HepG2 (cell line): ENCODE measurements around the gene HMCN2. TPM values are rescaled to one million over a fixed set of nuclear protein-coding genes. Genes with fewer than 3 reads are reported as not detected.

Experiments
- AFF4 ChIP-seq: sonication (generic); formaldehyde crosslinking; IDR thresholded peaks from 2 replicates; pipeline ENCODE4 v1.4.0; 2020; ENCODE audit warnings: missing genetic modification reagents
- GFI1 ChIP-seq: sonication (generic); formaldehyde crosslinking; IDR thresholded peaks from 2 replicates; pipeline ENCODE4 v1.5.0; 2020; ENCODE audit warnings: missing genetic modification reagents, mild to moderate bottlenecking, borderline replicate concordance
- MXI1 ChIP-seq: IDR thresholded peaks from 3 replicates; pipeline ENCODE4 v1.6.1; 2012; ENCODE audit warnings: low read depth, low read length, inconsistent platforms, borderline replicate concordance
- NFYC ChIP-seq: IDR thresholded peaks from 2 replicates; pipeline ENCODE4 v1.6.1; 2016; ENCODE audit warnings: missing genetic modification reagents, missing compliant biosample characterization
- PLSCR1 ChIP-seq: sonication (generic); formaldehyde crosslinking; IDR thresholded peaks from 2 replicates; pipeline ENCODE4 v1.5.0; 2020; ENCODE audit warnings: missing genetic modification reagents, mild to moderate bottlenecking, borderline replicate concordance
- RNF2 ChIP-seq: fragments of 450-650 bp; conservative IDR thresholded peaks from 2 replicates; pipeline ENCODE4 v1.6.1; 2016; ENCODE audit warnings: low read depth
- TEAD3 ChIP-seq: optimal IDR thresholded peaks from 2 replicates; pipeline ENCODE3; 2016; ENCODE audit warnings: borderline replicate concordance
- U2AF2 ChIP-seq: fragments of 200-400 bp; formaldehyde crosslinking; IDR thresholded peaks from 2 replicates; pipeline ENCODE4 v1.6.1; 2017; ENCODE audit warnings: low read depth, mild to moderate bottlenecking, low read length
- ZBTB33 ChIP-seq: sonication (generic); formaldehyde crosslinking; IDR thresholded peaks from 2 replicates; pipeline ENCODE4 v1.4.0; 2020; ENCODE audit warnings: missing genetic modification reagents
- ZBTB44 ChIP-seq: sonication (generic); formaldehyde crosslinking; IDR thresholded peaks from 2 replicates; pipeline ENCODE4 v1.4.0; 2020; ENCODE audit warnings: missing genetic modification reagents
- ZGPAT ChIP-seq: IDR thresholded peaks from 2 replicates; pipeline ENCODE4 v1.6.1; 2016; ENCODE audit warnings: mild to moderate bottlenecking
- ZNF121 ChIP-seq: sonication (generic); formaldehyde crosslinking; IDR thresholded peaks from 2 replicates; pipeline ENCODE4 v1.5.0; 2020; ENCODE audit warnings: mild to moderate bottlenecking, missing genetic modification reagents
- ZNF225 ChIP-seq: sonication (generic); formaldehyde crosslinking; IDR thresholded peaks from 2 replicates; pipeline ENCODE4 v1.4.0; 2020; ENCODE audit warnings: mild to moderate bottlenecking, missing genetic modification reagents
- ZNF260 ChIP-seq: sonication (generic); formaldehyde crosslinking; IDR thresholded peaks from 2 replicates; pipeline ENCODE4 v1.4.0; 2020; ENCODE audit warnings: missing genetic modification reagents, low read depth, mild to moderate bottlenecking, borderline replicate concordance
- ZNF331 ChIP-seq: sonication (generic); formaldehyde crosslinking; IDR thresholded peaks from 2 replicates; pipeline ENCODE4 v1.4.0; 2020; ENCODE audit warnings: missing genetic modification reagents
- ZNF687 ChIP-seq: sonication (generic); formaldehyde crosslinking; IDR thresholded peaks from 2 replicates; pipeline ENCODE4 v1.5.1; 2020; ENCODE audit warnings: mild to moderate bottlenecking, missing genetic modification reagents, moderate library complexity
- polyA plus RNA-seq, 8 experiments: library from polyadenylated mRNA; depleted of rRNA in 3 of 8; stranded (reverse) in 7 of 8; unstranded in 1 of 8; fragments of >200 nt; fragmentation: Illumina TruSeq in 4 of 8; extraction: Trizol in 4 of 8; gene quantifications; 2 replicates each; pipeline versions ENCODE4 v1.2.1 to v1.2.3, GENCODE V29; 2011 to 2016; ENCODE audit warnings: low read depth in 4 of 8, missing spikeins in 1 of 8, mixed read lengths in 1 of 8; ENCODE audit not compliant: insufficient read depth in 1 of 8
- total RNA-seq, 5 experiments: library from RNA; depleted of rRNA; stranded (reverse); fragments of >200 nt; fragmentation: Illumina TruSeq; extraction: Trizol; gene quantifications; 2 replicates each; pipeline ENCODE4 v1.2.3, GENCODE V29; 2016; ENCODE audit warnings: low read depth in 1 of 5

HMCN2 gene
- total and polyA plus RNA-seq, 2 of the 13 experiments (the other 11 are each of a cell fraction or from before 2014, with no cell fraction given): 0.09 TPM; not detected in 1

- peak; percentile 66 for TF ChIP-seq ZNF687 (CRISPR knock-in tag)
- TF ChIP-seq PLSCR1 (CRISPR knock-in tag): no peak
- TF ChIP-seq ZBTB33 (CRISPR knock-in tag): peak; percentile 60; the same call in 1 of the 2 replicates
- TF ChIP-seq ZNF121 (CRISPR knock-in tag): no peak
- no peak for TF ChIP-seq NFYC (CRISPR knock-in tag)
- no peak for TF ChIP-seq GFI1 (CRISPR knock-in tag)
- no peak for TF ChIP-seq RNF2
- no peak for TF ChIP-seq MXI1
- TF ChIP-seq ZNF225 (CRISPR knock-in tag): peak; percentile 72; the same call in 1 of the 2 replicates
- TF ChIP-seq ZNF331 (CRISPR knock-in tag): no peak
- TF ChIP-seq ZBTB44 (CRISPR knock-in tag): no peak
- no peak for TF ChIP-seq AFF4 (CRISPR knock-in tag)
- TF ChIP-seq U2AF2: no peak
- TF ChIP-seq TEAD3: no peak
- TF ChIP-seq ZGPAT (CRISPR knock-in tag): no peak
- no peak for TF ChIP-seq ZNF260 (CRISPR knock-in tag)
These were observed 195.7 kb downstream of the HMCN2 start (continued) for GRCh38 chr9:130461218-130461630.
